NK-92 (cell line): ENCODE measurements around the gene MAP3K14.
"Not testable (repeated sequence)": the region's sequence is repeated elsewhere in the genome, so short reads cannot be mapped to it uniquely, and the experiment has no call there.

Source experiments
- DNase-seq: peaks from one replicate; lab custom pipeline; 2025; ENCODE audit not compliant: unreplicated experiment; lab: John Stamatoyannopoulos, UW

The MAP3K14 gene

DNA sequence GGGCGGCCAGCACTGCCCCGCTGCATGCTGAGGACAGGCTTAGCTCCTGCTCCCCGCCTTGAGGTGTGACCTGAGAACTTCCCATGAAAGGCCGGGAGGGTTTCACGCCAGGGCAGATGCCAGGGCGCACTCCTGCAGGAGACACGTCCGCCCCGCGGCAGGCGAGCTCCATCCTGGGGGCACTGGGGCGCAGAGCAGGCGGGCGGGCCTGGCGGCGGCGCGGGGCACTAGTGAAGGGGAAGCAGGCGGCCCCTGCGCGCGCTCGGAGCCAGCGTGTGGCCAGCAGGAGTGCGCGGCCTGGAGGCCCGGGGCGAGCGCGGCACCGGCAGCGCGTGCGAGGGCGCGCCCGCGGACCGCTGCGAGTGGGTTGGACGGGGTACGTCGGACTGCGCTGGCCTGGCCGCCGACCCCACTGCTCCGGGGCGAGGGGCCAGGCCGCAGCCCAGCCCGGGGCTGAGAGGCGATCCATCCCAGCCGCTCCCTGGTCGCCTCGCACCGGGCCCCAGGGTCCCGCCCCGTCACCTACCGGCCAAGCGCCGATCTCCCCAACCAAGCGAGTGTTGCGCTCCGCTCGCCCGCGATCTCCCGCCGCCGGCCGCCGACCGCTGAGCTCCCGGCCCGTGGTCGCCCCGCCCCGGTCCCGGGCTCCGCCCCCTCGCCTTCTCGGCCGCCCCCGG lies at the start of gene MAP3K14:
TSS of gene MAP3K14 (minus strand) at position 587 of the 677 bp plus-strand sequence. CDS start 26,275 bp downstream, outside the sequence.
- DNase-seq = no peak

DNA sequence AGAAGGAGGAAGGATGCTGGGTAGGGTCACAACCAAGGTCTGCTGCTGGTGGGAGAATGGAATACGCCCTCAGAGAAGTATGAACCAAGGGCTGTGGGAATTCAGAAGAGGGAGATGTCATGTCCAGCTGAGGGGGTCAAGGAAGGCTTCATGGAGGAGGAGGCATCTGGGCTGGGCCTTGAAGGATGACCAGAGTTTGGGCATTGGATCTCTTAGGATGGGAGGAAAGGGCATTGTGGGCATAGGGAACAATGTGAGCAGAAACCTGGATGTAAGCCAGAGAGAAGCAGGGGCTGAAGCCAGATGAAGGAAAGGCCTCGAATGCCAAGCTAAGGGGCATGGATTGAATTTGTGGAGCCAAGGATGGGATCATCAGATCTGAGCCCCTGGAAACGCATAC lies 49.2 kb upstream of the MAP3K14 start:
- no peak for DNase-seq

DNA sequence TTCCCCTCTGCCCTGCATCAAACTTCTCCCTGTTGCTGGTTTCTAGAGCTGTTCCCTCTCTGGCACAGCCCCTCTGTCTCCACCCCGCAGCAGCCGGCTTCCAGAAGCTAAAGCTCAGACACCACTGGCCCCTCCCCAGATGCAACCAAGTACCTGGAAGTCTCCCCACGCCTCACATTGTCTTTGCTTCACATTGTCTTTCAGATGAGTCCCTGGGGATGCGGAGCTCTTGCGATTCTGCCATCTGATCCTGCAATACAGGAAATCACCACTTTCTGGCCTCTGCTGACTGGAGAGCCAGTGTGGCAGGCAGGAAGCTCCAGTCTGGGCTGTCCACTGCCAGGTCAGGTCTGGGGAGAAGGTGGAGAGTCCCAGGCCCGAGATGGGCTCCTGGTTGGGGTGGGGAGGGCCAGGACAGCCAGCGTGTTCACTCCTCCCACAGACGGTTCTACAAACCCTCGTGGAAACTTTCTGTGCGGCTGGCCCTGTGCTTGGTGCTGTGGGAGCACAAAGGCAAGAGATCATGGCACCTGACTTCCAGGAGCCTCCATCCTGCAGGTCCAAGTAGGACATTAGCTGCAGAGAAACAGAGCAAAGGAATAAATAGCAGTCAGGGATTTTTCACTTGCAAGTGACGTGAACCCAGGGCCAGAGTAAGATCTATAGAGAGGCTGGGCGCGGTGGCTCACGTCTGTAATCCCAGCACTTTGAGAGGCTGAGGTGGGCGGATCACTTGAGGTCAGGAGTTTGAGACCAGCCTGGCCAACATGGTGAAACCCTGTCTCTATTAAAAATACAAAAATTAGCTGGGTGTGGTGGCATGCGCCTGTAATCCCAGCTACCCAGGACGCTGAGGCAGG lies 47.9 kb upstream of the MAP3K14 start:
- no peak for DNase-seq

DNA sequence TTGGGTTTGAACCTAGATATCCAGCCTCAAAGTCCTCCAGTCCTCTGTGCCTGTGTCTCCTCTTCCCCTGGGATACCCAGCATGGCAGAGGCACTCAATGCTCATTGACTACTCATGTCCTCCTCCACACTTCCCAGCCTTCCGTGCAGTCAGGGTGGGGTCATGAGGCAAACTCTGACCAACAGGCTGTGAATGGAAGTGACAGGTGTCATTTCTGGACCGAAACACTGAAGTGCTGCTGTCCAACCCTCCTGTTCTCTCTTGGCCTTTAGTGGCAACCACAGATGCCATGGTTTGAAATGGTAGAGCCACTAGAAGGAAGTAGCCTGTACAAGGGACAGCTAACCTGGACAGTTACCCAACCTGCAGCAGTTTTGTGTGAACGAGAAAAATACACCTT lies 46.7 kb upstream of the MAP3K14 start:
- DNase-seq = no peak

DNA sequence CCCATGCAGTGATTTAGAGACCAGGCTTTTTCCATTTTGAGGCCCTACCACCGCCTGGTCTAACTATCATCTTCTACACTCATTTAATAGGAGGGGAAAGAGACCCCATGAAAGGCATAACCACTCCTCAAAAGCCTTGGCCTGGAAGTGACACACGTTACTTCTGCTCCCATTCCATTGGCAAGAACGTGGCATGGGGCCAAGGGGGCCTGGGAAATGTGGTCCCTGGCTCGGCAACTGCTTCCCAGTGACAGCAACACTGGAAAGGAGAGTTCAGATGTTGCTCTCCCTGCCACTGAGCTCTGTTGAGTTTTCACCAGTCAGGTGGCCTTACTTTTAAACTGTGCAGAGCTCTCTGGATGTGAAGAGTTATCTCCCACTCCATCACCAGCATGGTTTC lies 45.2 kb upstream of the MAP3K14 start:
- DNase-seq = no peak

DNA sequence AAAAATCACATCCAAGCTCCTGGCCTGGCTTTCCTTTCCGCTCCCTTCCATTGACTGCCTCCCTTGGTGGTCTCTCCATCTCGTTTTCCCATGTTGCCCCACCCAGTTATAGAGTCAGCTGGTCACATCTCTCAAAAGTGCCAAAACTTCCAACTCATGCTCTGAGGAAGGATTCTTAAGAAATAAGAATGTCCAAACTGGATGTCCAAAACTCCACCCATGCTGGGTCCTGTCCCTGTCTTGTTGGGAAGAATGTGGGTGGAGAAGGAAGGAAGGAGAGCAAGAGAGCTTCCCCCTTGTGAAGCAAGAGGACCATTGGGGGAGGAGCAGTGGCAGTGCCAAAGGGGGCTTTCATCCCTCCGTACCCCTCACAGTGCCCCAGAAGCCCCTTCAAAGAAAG lies 44.6 kb upstream of the MAP3K14 start:
- DNase-seq = no peak

DNA sequence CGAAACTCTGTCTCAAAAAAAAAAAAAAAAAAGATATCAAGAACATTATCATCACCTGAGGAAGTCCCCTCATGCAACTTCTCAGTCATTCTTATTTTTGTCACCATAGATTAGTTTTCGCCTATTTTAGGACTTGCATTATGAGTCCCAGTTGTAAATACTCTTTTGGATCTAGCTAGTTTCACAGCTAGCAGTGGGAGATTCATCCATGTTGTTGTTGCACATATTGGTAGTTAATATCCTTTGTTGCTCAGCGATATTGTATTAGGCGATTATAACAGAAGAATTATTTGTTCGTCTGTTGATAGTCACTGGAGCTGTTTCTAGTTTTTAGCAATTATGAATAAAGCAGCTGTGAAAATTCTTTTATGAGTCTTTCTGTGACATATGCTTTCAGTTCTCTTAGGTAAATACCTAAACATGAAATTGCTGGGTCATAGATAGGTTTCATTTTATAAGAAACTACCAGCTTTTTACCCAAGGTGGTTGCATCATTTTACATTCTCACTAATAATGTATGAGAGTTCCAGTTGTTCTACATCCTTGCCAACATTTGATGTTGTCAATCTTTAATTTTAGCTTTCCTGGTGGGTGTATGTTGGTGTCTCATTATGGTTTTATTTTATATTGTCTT lies 40.7 kb upstream of the MAP3K14 start:
- DNase-seq = no peak

DNA sequence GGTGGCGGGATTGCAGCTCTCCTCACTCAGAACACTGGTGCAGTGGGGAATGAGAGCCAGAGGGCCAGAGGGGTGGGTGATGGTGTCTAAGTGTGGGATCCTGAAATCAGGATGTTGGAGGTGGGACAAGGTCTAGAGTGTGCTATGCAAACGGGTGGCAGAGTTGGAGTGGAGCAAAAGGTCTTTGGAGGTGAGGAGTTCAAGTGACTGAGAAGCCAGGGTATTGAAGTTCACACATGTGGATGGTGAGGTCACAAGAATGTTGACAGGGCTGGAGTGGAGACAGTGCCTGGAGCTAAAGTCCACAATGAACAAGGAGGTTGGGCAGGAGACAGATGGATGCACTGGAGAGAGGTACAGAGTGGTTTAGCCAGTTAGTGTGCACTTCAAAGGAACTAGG lies 38.3 kb upstream of the MAP3K14 start:
- DNase-seq = no peak

DNA sequence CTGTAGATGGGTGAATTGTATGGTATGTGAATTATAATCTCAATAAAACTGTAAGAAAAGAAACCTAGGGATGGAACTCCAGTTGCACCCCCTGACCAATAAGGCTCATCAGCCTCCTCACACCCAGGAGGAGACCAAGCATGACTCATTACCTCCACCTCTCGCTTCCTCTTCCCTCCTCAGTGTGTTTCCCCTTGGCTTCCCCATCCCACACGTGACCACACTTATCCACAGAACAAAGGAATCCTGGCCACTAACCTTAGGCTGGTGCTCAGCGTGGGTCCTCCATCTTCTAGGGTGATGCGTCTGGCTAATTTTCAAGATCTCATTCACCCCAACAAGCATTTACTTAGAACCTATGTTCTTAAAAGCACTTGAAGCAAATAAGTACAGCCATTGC lies 36.2 kb upstream of the MAP3K14 start:
- no peak for DNase-seq

DNA sequence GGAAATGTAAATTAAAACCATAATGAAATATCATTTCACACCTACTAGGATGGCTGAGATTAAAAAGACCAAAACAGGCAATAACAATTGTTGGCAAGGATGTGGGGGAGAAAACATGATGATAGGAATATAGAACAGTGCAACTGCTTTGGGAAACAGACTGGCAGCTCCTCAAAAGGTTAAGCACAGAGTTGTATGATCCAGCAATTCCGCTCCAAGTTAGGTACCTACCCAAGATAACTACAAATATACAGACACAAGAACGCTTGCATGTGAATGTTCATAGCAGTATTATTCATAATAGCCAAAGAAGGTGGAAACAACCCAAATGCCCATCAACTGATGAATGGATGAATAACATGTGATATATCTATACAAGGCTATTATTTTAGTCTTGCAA lies 35.0 kb upstream of the MAP3K14 start:
- DNase-seq = no peak

DNA sequence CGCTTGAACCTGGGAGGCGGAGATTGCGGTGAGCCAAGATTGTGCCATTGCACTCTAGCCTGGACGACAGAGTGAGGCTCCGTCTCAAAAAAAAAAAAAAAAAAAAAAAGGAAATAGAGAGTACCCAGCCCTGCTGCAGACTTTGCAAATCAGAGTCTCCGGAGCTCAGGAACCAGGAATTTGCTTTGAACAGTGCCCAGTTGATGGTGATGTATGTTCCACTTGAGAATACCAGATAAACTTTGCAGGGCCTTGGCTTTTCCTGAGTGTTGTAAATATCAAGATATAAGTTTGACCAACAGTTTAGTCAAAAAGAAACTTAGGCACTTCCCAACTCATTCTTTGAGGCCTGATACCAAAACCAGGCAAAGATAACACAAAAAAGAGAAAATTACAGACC lies 30.6 kb upstream of the MAP3K14 start:
- DNase-seq = no peak

DNA sequence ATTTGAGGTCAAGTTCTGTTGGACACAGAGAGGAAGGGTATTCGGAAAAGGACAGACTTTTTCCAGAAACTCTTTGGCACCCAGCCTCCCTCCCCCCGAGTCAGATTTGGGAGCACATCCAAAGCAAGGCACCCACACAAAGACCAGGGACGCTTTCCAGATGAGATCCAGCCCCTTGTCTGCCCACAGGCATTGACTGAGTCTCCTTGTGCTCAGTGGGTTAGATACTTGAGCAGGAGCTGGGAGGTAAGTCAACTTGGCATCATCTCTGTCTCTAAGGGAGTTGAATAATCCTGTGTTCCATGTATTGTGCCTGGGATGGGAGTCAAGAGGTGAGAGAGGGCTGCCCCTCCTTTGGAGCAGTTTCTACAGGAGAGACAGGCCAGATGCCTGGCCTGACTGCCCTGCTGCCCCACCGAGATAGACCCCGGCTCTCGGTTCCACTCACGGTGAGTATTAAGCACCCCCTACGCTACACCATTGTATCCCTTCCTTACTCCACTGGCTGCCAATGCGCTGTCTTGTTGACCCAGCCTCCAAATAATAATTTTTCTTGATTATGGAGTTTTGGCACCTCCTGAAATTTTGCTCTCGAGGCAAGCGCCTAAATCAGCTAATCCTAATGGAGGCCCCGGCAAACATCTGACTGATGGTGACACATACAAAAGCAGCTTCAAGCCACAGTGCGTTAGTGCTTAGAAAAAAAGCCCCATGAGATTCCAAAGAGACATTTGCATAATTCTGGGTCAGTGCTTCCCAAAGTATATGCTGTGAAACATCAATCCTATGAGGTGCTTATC lies 29.6 kb upstream of the MAP3K14 start:
- no peak for DNase-seq

DNA sequence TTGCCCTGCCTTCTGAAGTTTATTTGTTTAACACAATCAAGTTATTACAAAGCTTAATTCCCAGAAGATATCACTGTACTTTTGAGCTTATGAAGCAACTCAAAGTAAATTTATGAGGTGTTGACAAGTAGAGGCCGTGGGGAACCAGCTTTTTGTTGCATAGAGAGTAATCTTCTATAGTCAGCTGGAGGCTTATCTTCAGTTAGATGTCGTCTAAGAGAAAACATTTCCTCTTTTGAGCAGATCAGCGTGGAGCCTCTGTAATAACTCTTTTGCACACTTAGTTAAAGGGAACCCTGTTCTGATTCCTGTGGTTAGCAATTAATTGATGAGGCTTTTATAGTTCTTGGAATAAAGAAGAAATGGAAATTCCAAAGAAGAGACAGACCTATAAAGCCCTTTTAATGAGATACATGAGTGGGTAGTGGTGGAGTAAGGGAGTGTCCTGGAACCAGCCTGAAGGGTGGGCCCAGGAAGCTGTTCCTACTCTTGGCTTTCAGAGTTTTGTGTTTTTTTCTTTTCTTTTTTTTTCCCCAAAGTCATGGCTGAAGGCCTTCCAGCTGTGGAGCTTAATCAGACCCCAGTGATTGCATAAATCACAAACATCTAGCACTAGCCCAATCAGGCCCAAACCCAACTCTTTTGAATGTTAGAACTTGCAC lies 28.9 kb upstream of the MAP3K14 start:
- no peak for DNase-seq

DNA sequence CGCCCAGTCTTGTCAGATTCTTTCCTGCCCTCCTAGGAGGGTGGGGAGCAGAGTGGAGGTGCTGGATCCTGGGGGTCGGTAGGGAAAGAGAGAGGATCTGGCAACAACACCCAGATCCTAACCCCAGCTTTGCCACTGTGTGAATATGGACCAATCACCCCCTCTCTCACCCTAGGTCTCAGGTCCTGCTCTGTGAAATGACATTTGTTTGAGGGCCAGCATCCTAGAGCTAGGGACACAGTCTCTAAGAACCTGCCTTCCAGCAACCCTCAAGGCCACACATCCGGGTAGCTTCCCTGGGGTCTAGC lies 28.4 kb upstream of the MAP3K14 start:
- DNase-seq = no peak

DNA sequence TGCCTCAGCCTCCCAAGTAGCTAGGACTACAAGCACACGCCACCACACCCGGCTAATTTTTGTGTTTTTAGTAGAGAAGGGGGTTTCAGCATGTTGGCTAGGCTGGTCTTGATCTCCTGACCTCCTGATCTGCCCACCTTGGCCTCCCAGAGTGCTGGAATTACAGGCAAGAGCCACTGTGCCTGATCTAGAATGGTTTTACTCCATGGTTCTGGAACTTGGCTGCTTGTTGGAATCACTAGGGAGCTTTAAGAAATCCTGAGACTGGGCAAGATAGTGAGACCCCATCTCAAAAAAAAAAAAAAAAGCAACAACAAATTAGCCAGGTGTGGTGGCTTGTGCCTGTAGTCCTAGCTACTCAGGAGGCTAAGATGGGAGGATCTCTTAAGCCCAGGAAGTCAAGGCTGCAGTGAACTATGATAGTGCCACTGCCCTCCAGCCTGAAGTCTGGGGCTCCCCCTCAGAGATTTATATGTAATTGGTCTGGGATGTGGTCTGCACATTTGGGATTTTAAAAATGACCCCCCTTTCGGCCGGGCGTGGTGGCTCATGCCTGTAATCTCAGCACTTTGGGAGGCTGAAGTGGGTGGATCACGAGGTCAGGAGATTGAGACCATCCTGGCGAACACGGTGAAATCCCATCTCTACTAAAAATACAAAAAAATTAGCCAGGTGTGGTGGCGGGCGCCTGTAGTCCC lies 27.3 kb upstream of the MAP3K14 start:
- DNase-seq = not testable (repeated sequence)

DNA sequence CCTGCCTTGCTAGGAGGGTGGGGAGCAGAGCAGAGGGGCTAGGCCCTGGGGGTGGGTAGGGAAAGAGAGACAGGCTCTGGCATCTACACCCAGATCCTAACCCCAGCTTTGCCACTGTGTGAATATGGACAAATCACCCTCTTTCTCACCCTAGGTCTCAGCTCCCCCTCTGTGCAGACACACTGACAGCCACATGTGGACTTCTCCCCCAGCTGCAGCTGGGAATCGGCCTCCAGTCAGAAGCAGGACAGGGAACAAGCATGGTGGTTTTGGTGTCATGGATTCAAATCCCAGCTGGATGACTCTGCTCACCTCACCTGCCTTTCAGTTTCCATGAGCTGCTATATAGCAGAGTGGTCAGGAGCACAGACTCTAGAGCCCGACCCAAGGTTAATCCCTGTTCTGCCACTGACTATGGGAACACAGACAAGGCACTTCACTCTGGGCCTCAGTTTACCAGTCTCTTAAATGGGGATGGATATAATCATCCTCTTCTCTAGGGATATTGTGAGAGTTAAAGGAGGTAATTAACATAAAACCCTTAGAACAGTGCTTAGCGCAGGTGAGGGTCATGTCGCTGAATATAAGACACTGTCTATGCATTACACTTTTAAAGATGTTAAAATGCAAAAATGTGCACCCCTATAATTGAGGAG lies 26.2 kb upstream of the MAP3K14 start:
- DNase-seq = no peak

DNA sequence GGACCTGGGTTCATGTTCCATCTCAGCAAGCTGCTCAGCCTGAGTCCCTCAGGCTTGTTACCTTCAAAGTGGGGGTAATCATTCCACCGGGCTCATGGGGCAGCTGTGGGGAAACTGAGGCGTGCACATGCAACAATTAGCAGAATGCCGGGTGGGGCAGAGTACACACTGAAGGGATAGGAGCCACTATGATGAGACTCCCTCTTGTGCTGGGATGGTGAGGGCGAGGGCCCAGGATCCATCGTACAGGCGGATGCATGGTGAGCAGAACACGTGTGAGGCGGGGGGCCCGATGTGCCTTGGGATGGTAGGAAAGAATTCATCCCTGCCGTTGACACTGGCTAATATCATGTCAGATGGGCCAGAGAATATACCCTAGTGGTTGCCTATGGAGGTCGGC lies 25.5 kb upstream of the MAP3K14 start:
- no peak for DNase-seq

DNA sequence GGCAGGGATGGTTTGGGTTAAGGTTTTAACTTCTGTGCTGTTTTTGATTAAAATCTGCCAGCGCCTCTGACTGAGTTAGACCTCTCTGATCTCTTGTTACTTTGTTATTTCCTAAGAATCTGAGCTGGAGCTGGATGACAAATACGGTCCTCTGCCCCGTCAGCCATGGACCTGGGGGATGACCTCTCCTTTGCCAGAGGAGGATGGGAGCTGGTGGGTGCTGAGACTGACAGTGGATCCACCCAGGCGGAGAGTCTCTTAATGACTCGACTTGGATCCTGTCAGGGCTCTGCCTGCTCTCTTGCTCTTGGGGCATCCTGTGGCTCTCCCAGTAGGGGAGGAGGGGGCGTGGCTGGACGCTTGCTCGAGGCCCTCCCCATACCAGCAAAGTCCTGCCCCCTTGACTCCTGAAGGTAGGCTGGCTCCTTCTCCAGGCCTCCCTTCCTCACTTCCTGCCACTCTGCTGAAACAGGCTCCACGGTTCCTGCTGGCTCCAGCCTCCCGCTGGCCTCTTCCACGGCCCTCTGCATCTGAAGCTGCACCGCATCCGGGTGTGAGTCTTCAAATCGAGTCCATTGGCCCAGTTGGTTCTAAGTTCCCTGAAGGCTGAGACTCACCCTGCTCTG lies 24.8 kb upstream of the MAP3K14 start:
- no peak for DNase-seq
